Ishikawa (cell line): ENCODE data around the gene ARHGEF10L.

Experiments used
- CEBPB ChIP-seq: IDR thresholded peaks from 2 replicates; pipeline ENCODE4 v1.6.1; 2012
- EP300 ChIP-seq: IDR thresholded peaks from 2 replicates; pipeline ENCODE4 v1.6.1; 2012; ENCODE audit warnings: borderline replicate concordance
- RAD21 ChIP-seq: IDR thresholded peaks from 2 replicates; pipeline ENCODE4 v1.6.1; 2012; ENCODE audit warnings: low read depth
- TCF12 ChIP-seq: IDR thresholded peaks from 2 replicates; pipeline ENCODE4 v1.6.1; 2012; ENCODE audit warnings: low read depth
- TEAD4 ChIP-seq: IDR thresholded peaks from 2 replicates; pipeline ENCODE4 v1.6.1; 2012
- TF ChIP-seq, protein P1 (sequence below): IDR thresholded peaks from 2 replicates; pipeline ENCODE4 v1.6.1; 2012; ENCODE audit warnings: low read depth, mild to moderate bottlenecking

- TF ChIP-seq EP300 (no peak), RAD21 (no peak), TEAD4 (no peak), CEBPB (no peak), TCF12 (no peak)
- TF ChIP-seq, protein P1, sequence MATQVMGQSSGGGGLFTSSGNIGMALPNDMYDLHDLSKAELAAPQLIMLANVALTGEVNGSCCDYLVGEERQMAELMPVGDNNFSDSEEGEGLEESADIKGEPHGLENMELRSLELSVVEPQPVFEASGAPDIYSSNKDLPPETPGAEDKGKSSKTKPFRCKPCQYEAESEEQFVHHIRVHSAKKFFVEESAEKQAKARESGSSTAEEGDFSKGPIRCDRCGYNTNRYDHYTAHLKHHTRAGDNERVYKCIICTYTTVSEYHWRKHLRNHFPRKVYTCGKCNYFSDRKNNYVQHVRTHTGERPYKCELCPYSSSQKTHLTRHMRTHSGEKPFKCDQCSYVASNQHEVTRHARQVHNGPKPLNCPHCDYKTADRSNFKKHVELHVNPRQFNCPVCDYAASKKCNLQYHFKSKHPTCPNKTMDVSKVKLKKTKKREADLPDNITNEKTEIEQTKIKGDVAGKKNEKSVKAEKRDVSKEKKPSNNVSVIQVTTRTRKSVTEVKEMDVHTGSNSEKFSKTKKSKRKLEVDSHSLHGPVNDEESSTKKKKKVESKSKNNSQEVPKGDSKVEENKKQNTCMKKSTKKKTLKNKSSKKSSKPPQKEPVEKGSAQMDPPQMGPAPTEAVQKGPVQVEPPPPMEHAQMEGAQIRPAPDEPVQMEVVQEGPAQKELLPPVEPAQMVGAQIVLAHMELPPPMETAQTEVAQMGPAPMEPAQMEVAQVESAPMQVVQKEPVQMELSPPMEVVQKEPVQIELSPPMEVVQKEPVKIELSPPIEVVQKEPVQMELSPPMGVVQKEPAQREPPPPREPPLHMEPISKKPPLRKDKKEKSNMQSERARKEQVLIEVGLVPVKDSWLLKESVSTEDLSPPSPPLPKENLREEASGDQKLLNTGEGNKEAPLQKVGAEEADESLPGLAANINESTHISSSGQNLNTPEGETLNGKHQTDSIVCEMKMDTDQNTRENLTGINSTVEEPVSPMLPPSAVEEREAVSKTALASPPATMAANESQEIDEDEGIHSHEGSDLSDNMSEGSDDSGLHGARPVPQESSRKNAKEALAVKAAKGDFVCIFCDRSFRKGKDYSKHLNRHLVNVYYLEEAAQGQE = no peak
Measured at GRCh38 chr1:17496419-17496818, 43.1 kb upstream of the ARHGEF10L start.
